GM12878 (cell line): ENCODE data around the gene ATP2C1. TPM values are rescaled to one million over a fixed set of nuclear protein-coding genes. Genes with fewer than 3 reads are reported as not detected.

Experiments
- ATAC-seq: fragments of 200-7000 bp; cut with Tn5 transposase; 3 replicates; pipeline ENCODE4 v1.9.1; 2020; ENCODE audit warnings: mild to moderate bottlenecking, moderate library complexity
- BruUV-seq: library from RNA; stranded (reverse); fragments of 400-500 nt; replicated peaks from 2 replicates; lab custom pipeline; 2021; lab: Mats Ljungman, UMichigan
- CTCF ChIA-PET: fragments of 300-600 bp; sonication (Branson Sonifier 250); formaldehyde crosslinking; extraction: SDS; loops from one replicate; lab custom pipeline; 2021; ENCODE audit warnings: inconsistent platforms; lab: Yijun Ruan, JAX
- POLR2A ChIA-PET: fragments of 350-600 bp; formaldehyde crosslinking; extraction: SDS; loops from one replicate; lab custom pipeline; 2021; ENCODE audit warnings: inconsistent platforms; lab: Charles Lee
- RAD21 ChIA-PET: fragments of 300-600 bp; sonication (Branson Sonifier 250); formaldehyde crosslinking; loops from one replicate; lab custom pipeline; 2023; ENCODE audit warnings: antibody characterized with exemption; ENCODE audit not compliant: unreplicated experiment; lab: Charles Lee
- SMC1A ChIA-PET: fragments of 300-600 bp; sonication (Branson Sonifier 250); formaldehyde crosslinking; loops from one replicate; lab custom pipeline; 2023; ENCODE audit not compliant: unreplicated experiment, uncharacterized antibody; lab: Charles Lee
- DNase-seq: peaks from one replicate; pipeline ENCODE4 v3.0.0-alpha.2; 2011; ENCODE audit warnings: low read depth, low spot score
- FAIRE-seq: peaks from 3 replicates; lab custom pipeline; 2011; peaks lifted over from hg19 to GRCh38; lab: Jason Lieb, UNC
- H2AFZ ChIP-seq: 2 replicates; pipeline ENCODE4 v1.6.0; 2011; ENCODE audit warnings: low read depth, low read length, control low read depth; ENCODE audit not compliant: control insufficient read depth
- H3K27ac ChIP-seq: 2 replicates; pipeline ENCODE4 v1.5.1; 2011; ENCODE audit warnings: control low read depth; ENCODE audit not compliant: control insufficient read depth, insufficient read depth
- H3K27me3 ChIP-seq, 2 experiments: replicated peaks in 1 of 2; 2 replicates each; pipeline versions ENCODE4 v1.6.0 to v1.6.1; 2011; ENCODE audit warnings: low read length in 1 of 2; ENCODE audit not compliant: control insufficient read depth in 2 of 2, insufficient read depth in 2 of 2
- H3K36me3 ChIP-seq, 2 experiments: 2 replicates each; pipeline ENCODE4 v1.5.1; 2011; ENCODE audit warnings: low read length in 1 of 2; ENCODE audit not compliant: control insufficient read depth in 2 of 2, insufficient read depth in 2 of 2
- H3K4me1 ChIP-seq: 2 replicates; pipeline ENCODE4 v1.6.1; 2011; ENCODE audit warnings: mild to moderate bottlenecking, low read length, moderate library complexity, mixed read lengths; ENCODE audit not compliant: control insufficient read depth, insufficient read depth
- H3K4me2 ChIP-seq: 2 replicates; pipeline ENCODE4 v1.6.0; 2011; ENCODE audit warnings: control low read depth; ENCODE audit not compliant: control insufficient read depth, insufficient read depth
- H3K4me3 ChIP-seq: fragments of 200-600 bp; sonication (generic); 2 replicates; pipeline ENCODE4 v1.5.1; 2016
- H3K79me2 ChIP-seq: 2 replicates; pipeline ENCODE4 v1.6.0; 2011; ENCODE audit warnings: low read length; ENCODE audit not compliant: control insufficient read depth, insufficient read depth
- H3K9ac ChIP-seq: 2 replicates; pipeline ENCODE4 v1.8.0; 2011; ENCODE audit warnings: low read length, control low read depth, mixed read lengths; ENCODE audit not compliant: control insufficient read depth, insufficient read depth
- H3K9me3 ChIP-seq: replicated peaks from 3 replicates; pipeline ENCODE4 v1.5.1; 2011; ENCODE audit warnings: mild to moderate bottlenecking, low read length; ENCODE audit not compliant: control insufficient read depth, insufficient read depth
- H4K20me1 ChIP-seq: 2 replicates; pipeline ENCODE4 v1.6.0; 2011; ENCODE audit not compliant: control insufficient read depth, insufficient read depth
- ATF2 ChIP-seq: IDR thresholded peaks from 2 replicates; pipeline ENCODE4 v1.6.1; 2012; ENCODE audit warnings: low read length, inconsistent platforms
- CHD1 ChIP-seq: IDR thresholded peaks from 2 replicates; pipeline ENCODE4 v1.6.1; 2012; ENCODE audit warnings: low read depth, low read length, improper control_type of control experiment
- CHD2 ChIP-seq: IDR thresholded peaks from 2 replicates; pipeline ENCODE4 v1.6.1; 2011; ENCODE audit warnings: low read depth, low read length, improper control_type of control experiment, borderline replicate concordance
- DPF2 ChIP-seq: fragments of 450-650 bp; IDR thresholded peaks from 2 replicates; pipeline ENCODE4 v1.6.1; 2017; ENCODE audit warnings: mild to moderate bottlenecking
- EGR1 ChIP-seq, 2 experiments: IDR thresholded peaks; 1 replicate in 1 of 2; 2 replicates in 1 of 2; pipeline ENCODE4 v1.6.1; 2011 to 2012; ENCODE audit warnings: low read depth in 2 of 2, low read length in 2 of 2, borderline replicate concordance in 1 of 2, mild to moderate bottlenecking in 1 of 2, moderate library complexity in 1 of 2
- ETV6 ChIP-seq, 2 experiments: fragments of 450-650 bp in 1 of 2; IDR thresholded peaks in 1 of 2; conservative IDR thresholded peaks in 1 of 2; 2 replicates each; pipeline ENCODE4 v1.6.1; 2014; ENCODE audit warnings: antibody characterized with exemption in 1 of 2, borderline replicate concordance in 1 of 2, low read depth in 1 of 2, mild to moderate bottlenecking in 1 of 2, moderate library complexity in 1 of 2
- GATAD2B ChIP-seq: fragments of 450-650 bp; conservative IDR thresholded peaks from 2 replicates; pipeline ENCODE4 v1.6.1; 2017; ENCODE audit warnings: low read depth, mild to moderate bottlenecking, moderate library complexity
- HDAC6 ChIP-seq: fragments of 200-600 bp; sonication (generic); IDR thresholded peaks from one replicate; pipeline ENCODE4 v1.8.0; 2017; ENCODE audit warnings: antibody characterized with exemption; ENCODE audit not compliant: unreplicated experiment
- IKZF2 ChIP-seq, 2 experiments: fragments of 450-650 bp; IDR thresholded peaks; 2 replicates each; pipeline ENCODE4 v1.6.1; 2017; ENCODE audit warnings: mild to moderate bottlenecking in 2 of 2, moderate library complexity in 2 of 2
- JUND ChIP-seq: IDR thresholded peaks from 2 replicates; pipeline ENCODE4 v1.6.1; 2012; ENCODE audit warnings: low read depth, mild to moderate bottlenecking, low read length, improper control_type of control experiment, moderate library complexity
- LARP7 ChIP-seq: fragments of 450-650 bp; IDR thresholded peaks from 2 replicates; pipeline ENCODE4 v1.6.1; 2017; ENCODE audit warnings: mild to moderate bottlenecking
- NR2C1 ChIP-seq: fragments of 450-650 bp; IDR thresholded peaks from 2 replicates; pipeline ENCODE4 v1.6.1; 2017; ENCODE audit warnings: antibody characterized with exemption, mild to moderate bottlenecking, moderate library complexity
- POLR2AphosphoS2 ChIP-seq: IDR thresholded peaks from 2 replicates; pipeline ENCODE4 v1.6.1; 2011; ENCODE audit warnings: low read depth, mild to moderate bottlenecking, low read length, improper control_type of control experiment, moderate library complexity
- RELA ChIP-seq: fragments of 450-650 bp; IDR thresholded peaks from 2 replicates; pipeline ENCODE4 v1.8.0; 2014; ENCODE audit warnings: borderline replicate concordance; ENCODE audit not compliant: partially characterized antibody
- REST ChIP-seq: IDR thresholded peaks from 2 replicates; pipeline ENCODE4 v1.6.1; 2012; ENCODE audit warnings: mild to moderate bottlenecking, low read depth, low read length
- RFX5 ChIP-seq: IDR thresholded peaks from 2 replicates; pipeline ENCODE4 v1.6.1; 2011; ENCODE audit warnings: low read depth, low read length, improper control_type of control experiment
- TCF12 ChIP-seq: IDR thresholded peaks from 2 replicates; pipeline ENCODE4 v1.6.1; 2011; ENCODE audit warnings: low read depth, mild to moderate bottlenecking, low read length
- YY1 ChIP-seq: IDR thresholded peaks from 2 replicates; pipeline ENCODE4 v1.6.1; 2011; ENCODE audit warnings: low read depth, mild to moderate bottlenecking, low read length
- ZNF622 ChIP-seq: fragments of 450-650 bp; IDR thresholded peaks from 2 replicates; pipeline ENCODE4 v1.6.1; 2017; ENCODE audit warnings: mild to moderate bottlenecking, inconsistent platforms
- ZSCAN29 ChIP-seq: fragments of 450-650 bp; IDR thresholded peaks from 2 replicates; pipeline ENCODE4 v1.6.1; 2017; ENCODE audit warnings: mild to moderate bottlenecking, moderate library complexity
- WGBS: methylation state at CpG from one replicate; pipeline ENCODE4 v1.1.6; 2016; ENCODE audit warnings: low lambda C conversion rate; ENCODE audit not compliant: insufficient replicate concordance, insufficient coverage; ENCODE audit errors: missing lambda C conversion rate; 5-methylcytosine and 5-hydroxymethylcytosine counted together
- in situ Hi-C: fragments of 300-500 bp; cut with MboI; formaldehyde crosslinking; loops from 9 replicates; pipeline ENCODE4 v1.14.3; 2018; ENCODE audit warnings: mixed read lengths
- intact Hi-C: fragments of 100-400 bp; cut with micrococcal nuclease; formaldehyde crosslinking; loops from one replicate; pipeline ENCODE4 v1.14.2; 2022; ENCODE audit not compliant: unreplicated experiment
- polyA plus RNA-seq, 11 experiments: library from polyadenylated mRNA; depleted of rRNA in 4 of 11; unstranded in 6 of 11; stranded (reverse) in 5 of 11; fragments of >200 nt; fragmentation: Nextera tagmentation in 4 of 11; fragmentation: Illumina TruSeq in 1 of 11; extraction: Ambion mirVana in 4 of 11; extraction: Trizol in 1 of 11; gene quantifications; 1 replicate in 1 of 11; 2 replicates in 10 of 11; pipeline versions ENCODE4 v1.2.1 to v1.2.3, GENCODE V29; 2011 to 2016; ENCODE audit warnings: inconsistent platforms in 2 of 11, missing spikeins in 2 of 11, low read depth in 1 of 11
- total RNA-seq, 4 experiments: library from RNA; depleted of rRNA in 3 of 4; stranded (reverse); fragments of >200 nt in 3 of 4; fragmentation: Illumina TruSeq in 1 of 4; extraction: Trizol in 1 of 4; gene quantifications; 2 replicates each; pipeline versions ENCODE4 v1.2.1 to v1.2.3, GENCODE V29; 2013 to 2021

The ATP2C1 gene
- total and polyA plus RNA-seq, 10 of the 15 experiments (the other 5 are each of a cell fraction or from before 2014, with no cell fraction given) = 20.6 to 116 (median 55.1) TPM

GRCh38 chr3:130925628-130926027, 31.7 kb downstream of the ATP2C1 start (continued):
- TF ChIP-seq POLR2AphosphoS2 = no peak
- peak; percentile 71 for TF ChIP-seq DPF2
- TF ChIP-seq LARP7 = no peak
- TF ChIP-seq IKZF2 (IDR thresholded peaks at IDR 0.05) = peak; percentile 79 to 82
- TF ChIP-seq RELA = no peak
- TF ChIP-seq HDAC6 = no peak
- TF ChIP-seq YY1 = no peak

- no peak overlapping the region for H3K4me2 ChIP-seq
- H3K27me3 ChIP-seq = no peaks in the 10 kb centered on the region
- peaks cover 11% of the 10 kb centered on the region for H3K4me1 ChIP-seq
- BruUV-seq = no TSS peak
- FAIRE-seq = no peak
- H3K9ac ChIP-seq = no peak overlapping the region
- intact Hi-C loops (no loop called here), in situ Hi-C loops (no loop called here)
- no peak for ATAC-seq
- H3K36me3 ChIP-seq = no peaks in the 10 kb centered on the region; a peak in 1 of 4 replicates
- 83% methylated on average over 6 of the region's 6 CpGs for WGBS
- ChIA-PET CTCF (interaction anchor here (1.5 kb wide), 1 partner anchor 12 kb away, joined by 4 read pairs; no protein-coding TSS in a partner anchor), SMC1A (interaction anchor here (1.1 to 2.6 kb wide), 4 partner anchors 21 to 33 kb away, joined by 3 to 13 read pairs (median 6); partner anchors contain the start of gene ATP2C1), RAD21 (interaction anchor here (1.0 to 1.5 kb wide), 2 partner anchors 11 to 29 kb away, joined by 3 read pairs; no protein-coding TSS in a partner anchor), POLR2A (no interaction called here)
- peaks cover 5% of the 10 kb centered on the region for H4K20me1 ChIP-seq
- peaks cover 9% of the 10 kb centered on the region for H3K9me3 ChIP-seq
- no peak for DNase-seq
- H2AFZ ChIP-seq = no peak overlapping the region
- H3K79me2 ChIP-seq = peaks cover 60% of the 10 kb centered on the region
- no peak overlapping the region for H3K27ac ChIP-seq
- no peak overlapping the region for H3K4me3 ChIP-seq
- TF ChIP-seq ETV6 (conservative IDR thresholded peaks at IDR 0.05 in 1 of 2, IDR thresholded peaks at IDR 0.05 in 1 of 2; ENCODE audit: borderline replicate concordance in 1 of 2, low read depth in 1 of 2) (no peak), ZSCAN29 (no peak), TCF12 (no peak), NR2C1 (no peak), JUND (no peak), EGR1 (IDR thresholded peaks at IDR 0.05; ENCODE audit: borderline replicate concordance in 1 of 2, low read depth in 2 of 2, low read length in 2 of 2) (no peak), ZNF622 (no peak), GATAD2B (no peak), ATF2 (no peak), RFX5 (no peak), CHD1 (no peak), CHD2 (no peak), REST (no peak)
Measured at GRCh38 chr3:130926504-130926903, 32.6 kb downstream of the ATP2C1 start.
